GM19240 (cell line): ENCODE results near the gene SOX13.

Experiments
- DNase-seq: peaks from one replicate; pipeline ENCODE4 v3.0.0; 2011; ENCODE audit warnings: low spot score; ENCODE audit not compliant: insufficient read length

Gene SOX13

GRCh38 chr1:204062106-204062505, 10.8 kb upstream of the SOX13 start:
- no peak for DNase-seq

GRCh38 chr1:204065174-204065985, 7.5 kb upstream of the SOX13 start:
- DNase-seq: no peak

- no peak for DNase-seq
Observed at GRCh38 chr1:204065986-204066300, 7.0 kb upstream of the SOX13 start.

GRCh38 chr1:204067935-204068334, 5.0 kb upstream of the SOX13 start:
- DNase-seq: no peak

GRCh38 chr1:204069887-204070286, 3.0 kb upstream of the SOX13 start:
- DNase-seq: no peak

- no peak for DNase-seq
Observed at GRCh38 chr1:204070895-204071294, 2.0 kb upstream of the SOX13 start.

GRCh38 chr1:204073837-204074273, 940 bp downstream of the SOX13 start:
- no peak for DNase-seq

- no peak for DNase-seq
Observed at GRCh38 chr1:204074274-204075138, 1.6 kb downstream of the SOX13 start.

- DNase-seq: no peak
Observed at GRCh38 chr1:204075139-204075521, 2.2 kb downstream of the SOX13 start.

GRCh38 chr1:204075890-204076846, 3.3 kb downstream of the SOX13 start:
- DNase-seq: no peak

- no peak for DNase-seq
Observed at GRCh38 chr1:204076891-204077290, 4.0 kb downstream of the SOX13 start.

- DNase-seq: no peak
Observed at GRCh38 chr1:204077979-204078696, 5.2 kb downstream of the SOX13 start.

GRCh38 chr1:204079608-204079999, 6.7 kb downstream of the SOX13 start:
- no peak for DNase-seq

GRCh38 chr1:204080163-204080903, 7.4 kb downstream of the SOX13 start:
- no peak for DNase-seq

GRCh38 chr1:204081164-204081790, 8.4 kb downstream of the SOX13 start:
- no peak for DNase-seq

GRCh38 chr1:204081791-204082513, 9.0 kb downstream of the SOX13 start:
- DNase-seq: no peak

- no peak for DNase-seq
Observed at GRCh38 chr1:204083491-204083890, 10.6 kb downstream of the SOX13 start.

- no peak for DNase-seq
Observed at GRCh38 chr1:204084247-204084772, 11.4 kb downstream of the SOX13 start.

- no peak for DNase-seq
Observed at GRCh38 chr1:204085876-204086275, 13.0 kb downstream of the SOX13 start.
